ENCODE measurements around the gene HPN. TPM values are rescaled to one million over a fixed set of nuclear protein-coding genes. Genes with fewer than 3 reads are reported as not detected.

The HPN gene
- total RNA-seq, 1 donor from 2014 or later = 36.4 TPM

- no peak for TF ChIP-seq CTCF (IDR thresholded peaks at IDR 0.05)
- Histone ChIP-seq H3K27ac (no peak overlapping the region), H3K4me3 (no peak overlapping the region), H3K27me3 (no peaks in the 10 kb centered on the region), H3K36me3 (no peaks in the 10 kb centered on the region), H3K9me3 (no peaks in the 10 kb centered on the region), H3K4me1 (no peaks in the 10 kb centered on the region)
- intact Hi-C loops (cut with DNase I) = no loop called here
- DNase-seq = no peak
- no peak for ATAC-seq
Measured at GRCh38 chr19:35080613-35081170, 39.2 kb downstream of the HPN start.

GRCh38 chr19:35081201-35081600 is 39.7 kb downstream of the HPN start:
- ATAC-seq = no peak
- H3K27ac ChIP-seq = no peak overlapping the region
- no peaks in the 10 kb centered on the region for H3K9me3 ChIP-seq
- H3K36me3 ChIP-seq = no peaks in the 10 kb centered on the region
- H3K4me1 ChIP-seq = no peaks in the 10 kb centered on the region
- no peak for TF ChIP-seq CTCF (IDR thresholded peaks at IDR 0.05)
- H3K27me3 ChIP-seq = no peaks in the 10 kb centered on the region
- H3K4me3 ChIP-seq = no peak overlapping the region
- intact Hi-C loops (cut with DNase I) = no loop called here
- DNase-seq = no peak

GRCh38 chr19:35083691-35084508 is 42.4 kb downstream of the HPN start:
- no peaks in the 10 kb centered on the region for H3K36me3 ChIP-seq
- no peak overlapping the region for H3K4me3 ChIP-seq
- intact Hi-C loops (cut with DNase I) = no loop called here
- no peaks in the 10 kb centered on the region for H3K9me3 ChIP-seq
- H3K27ac ChIP-seq = no peak overlapping the region
- TF ChIP-seq CTCF (IDR thresholded peaks at IDR 0.05) = no peak
- ATAC-seq (no peak), DNase-seq (no peak)
- no peaks in the 10 kb centered on the region for H3K4me1 ChIP-seq
- no peaks in the 10 kb centered on the region for H3K27me3 ChIP-seq

DNA sequence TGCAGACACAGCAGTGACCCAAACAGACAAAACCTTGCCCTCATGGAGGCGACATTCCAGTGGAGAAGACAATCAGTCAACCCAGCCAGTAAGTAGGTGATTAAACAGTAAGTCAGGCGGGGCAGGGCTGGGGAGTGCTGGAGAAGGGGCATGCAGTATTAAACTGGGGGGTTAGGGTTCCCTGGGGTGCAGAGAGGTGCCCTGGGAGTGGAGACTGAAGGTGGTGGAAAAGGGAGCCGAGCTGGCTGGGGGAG is 42.9 kb downstream of the HPN start:
- H3K4me3 ChIP-seq = no peak overlapping the region
- no peak overlapping the region for H3K27ac ChIP-seq
- ATAC-seq (no peak), DNase-seq (no peak)
- no peaks in the 10 kb centered on the region for H3K4me1 ChIP-seq
- no peaks in the 10 kb centered on the region for H3K27me3 ChIP-seq
- intact Hi-C loops (cut with DNase I) = no loop called here
- no peak for TF ChIP-seq CTCF (IDR thresholded peaks at IDR 0.05)
- H3K36me3 ChIP-seq = no peaks in the 10 kb centered on the region
- H3K9me3 ChIP-seq = no peaks in the 10 kb centered on the region

- ATAC-seq = no peak
- peaks cover 5% of the 10 kb centered on the region for H3K27me3 ChIP-seq
- peaks cover 4% of the 10 kb centered on the region for H3K4me1 ChIP-seq
- no peak for TF ChIP-seq CTCF (IDR thresholded peaks at IDR 0.05)
- no peak for DNase-seq
- H3K27ac ChIP-seq = no peak overlapping the region
- H3K36me3 ChIP-seq = no peaks in the 10 kb centered on the region
- intact Hi-C loops (cut with DNase I) = no loop called here
- H3K4me3 ChIP-seq = no peak overlapping the region
- H3K9me3 ChIP-seq = no peaks in the 10 kb centered on the region
Measured at GRCh38 chr19:35085947-35086346, 44.4 kb downstream of the HPN start.
